Measurements from ENCODE around the gene LENG1.
"Not testable (repeated sequence)": the region's sequence is repeated elsewhere in the genome, so short reads cannot be mapped to it uniquely, and the experiment has no call there.

LENG1 gene

GRCh38 chr19:54189145-54189734, 29.7 kb upstream of the LENG1 start, which contains the start of gene MBOAT7:
Gene MBOAT7 (minus strand): TSS chr19:54189580. CDS start chr19:54188508, 1,072 bp downstream.
- DNase-seq: no peak

- DNase-seq: peak; percentile 60
Observed at GRCh38 chr19:54188215-54188871, 28.8 kb upstream of the LENG1 start.

DNA sequence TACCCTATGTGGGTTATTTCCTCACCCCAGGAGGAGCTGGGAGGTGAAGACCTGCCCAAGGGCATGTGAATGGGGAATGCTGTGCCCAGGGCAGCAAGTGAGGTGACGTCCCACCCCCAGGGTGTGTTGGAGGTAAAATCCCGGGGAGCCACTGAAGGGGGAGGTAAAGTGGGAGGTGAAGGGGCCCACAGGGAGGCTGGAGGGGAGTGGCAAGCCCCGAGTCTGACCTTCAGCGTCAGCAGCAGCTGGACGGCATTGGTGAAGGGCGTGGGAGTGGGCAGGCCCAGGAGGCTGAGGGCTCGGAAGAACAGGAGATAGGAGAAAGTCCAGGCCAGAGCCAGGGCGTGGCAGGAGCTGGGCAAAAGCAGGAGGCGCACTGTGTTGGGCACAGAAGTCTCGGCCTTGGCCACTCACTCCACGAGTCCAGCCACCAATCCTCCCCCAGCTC, 27.4 kb upstream of the LENG1 start:
- DNase-seq: no peak

DNA sequence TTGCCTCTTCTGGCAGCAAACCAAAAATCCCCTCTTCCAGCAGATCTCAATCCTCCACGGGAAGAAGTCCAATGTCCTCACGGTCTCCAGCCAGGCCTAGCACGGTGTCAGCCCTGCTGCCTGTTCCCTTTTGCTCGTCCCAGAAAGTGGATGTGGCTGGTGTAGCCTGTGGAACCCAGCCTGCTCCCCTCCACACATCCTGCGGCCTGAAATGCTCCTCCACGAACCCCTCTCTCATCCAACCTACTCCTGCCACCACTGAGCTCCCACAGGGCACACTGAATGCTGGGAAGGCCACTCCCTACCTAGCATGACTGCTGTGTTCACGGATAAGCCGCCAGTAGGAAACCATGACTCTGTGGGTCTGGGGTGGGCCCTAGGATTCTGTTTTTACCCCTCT, 26.8 kb upstream of the LENG1 start:
- DNase-seq: no peak

GRCh38 chr19:54183431-54183830, 23.9 kb upstream of the LENG1 start:
- no peak for DNase-seq

- not testable (repeated sequence) for DNase-seq
Observed at GRCh38 chr19:54181894-54182293, 22.4 kb upstream of the LENG1 start.

DNA sequence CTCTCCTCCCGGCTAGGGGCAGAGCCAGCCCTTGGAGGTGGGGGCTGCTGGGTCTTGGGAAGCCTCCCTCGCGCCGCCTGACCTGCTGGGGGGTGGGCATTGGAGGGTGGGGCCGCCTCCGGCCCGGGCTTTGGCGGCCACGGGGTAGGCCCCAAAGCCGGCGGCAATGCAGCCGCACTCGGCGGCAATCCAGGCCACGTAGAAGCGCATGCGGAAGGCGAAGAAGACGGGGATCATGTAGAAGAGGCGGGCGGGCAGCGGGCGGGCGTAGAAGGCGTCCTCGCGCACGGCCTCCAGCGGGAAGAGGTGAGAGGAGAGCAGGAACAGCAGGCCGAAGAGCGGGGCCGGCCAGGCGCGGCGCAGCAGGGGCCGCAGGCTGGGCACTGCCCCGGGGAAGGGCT, 21.2 kb upstream of the LENG1 start:
- no peak for DNase-seq

DNA sequence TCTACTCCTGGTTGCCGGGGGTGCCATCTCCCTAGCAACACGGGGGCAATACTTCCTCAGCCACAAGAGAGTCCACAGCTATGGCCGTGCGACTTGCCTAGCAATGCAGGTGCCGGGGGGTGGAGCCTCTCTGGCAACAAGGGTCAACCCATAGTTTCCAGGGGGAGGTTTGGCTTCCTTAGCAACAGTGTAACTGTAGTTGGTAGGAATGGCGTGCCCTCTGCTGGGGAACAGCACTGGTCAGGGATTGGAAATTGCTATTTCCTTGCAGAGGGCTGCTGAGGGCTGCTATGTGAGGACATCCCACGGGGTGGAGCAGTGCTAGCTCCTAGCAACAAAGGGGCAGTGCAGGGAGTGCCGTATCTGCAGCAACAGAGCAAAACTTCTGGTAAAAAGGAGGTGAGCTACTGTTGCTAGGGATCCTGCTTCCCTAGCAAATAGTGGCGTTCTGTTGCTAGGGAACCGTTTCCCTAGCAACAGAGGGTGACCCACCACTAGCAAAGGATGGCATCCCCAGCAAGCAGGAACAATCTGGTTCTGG, 20.5 kb upstream of the LENG1 start:
- peak; percentile 31 for DNase-seq

GRCh38 chr19:54179262-54179852, 19.8 kb upstream of the LENG1 start:
- no peak for DNase-seq

DNA sequence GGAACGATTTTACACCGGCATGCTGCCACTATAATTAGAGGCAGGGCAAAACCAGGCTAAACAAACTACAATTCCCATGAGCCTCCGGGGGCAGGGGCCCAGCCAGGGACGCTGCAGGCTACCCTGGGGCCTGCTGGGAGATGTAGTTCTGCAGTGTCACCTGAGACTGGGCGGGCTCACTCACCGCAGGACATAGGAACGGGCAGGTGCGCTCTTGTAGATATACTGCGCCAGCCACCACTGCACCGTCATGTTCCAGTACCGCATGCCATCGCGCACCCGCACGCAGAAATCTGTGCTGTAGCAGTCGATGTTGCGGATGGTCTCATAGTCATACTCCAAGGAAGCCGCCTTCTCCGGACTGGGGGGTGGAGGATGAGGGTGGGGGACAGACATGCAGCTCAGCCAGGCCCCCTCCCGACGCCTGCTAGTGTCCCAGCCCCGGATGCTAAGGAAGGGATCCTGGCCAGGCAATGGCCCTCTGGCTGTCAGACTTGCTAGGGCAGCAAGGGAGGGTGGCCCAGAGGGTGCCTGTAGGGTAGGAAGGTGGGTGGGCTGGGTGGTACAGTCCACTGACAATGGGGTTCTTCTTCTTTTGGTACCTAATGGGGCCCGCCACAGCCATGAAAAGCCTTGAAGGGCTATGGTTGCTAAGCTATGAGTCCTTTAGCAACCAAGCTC, 19.2 kb upstream of the LENG1 start:
- no peak for DNase-seq

GRCh38 chr19:54173951-54174834, 14.7 kb upstream of the LENG1 start:
- no peak for DNase-seq

GRCh38 chr19:54173359-54173699, 13.8 kb upstream of the LENG1 start:
- DNase-seq: no peak

GRCh38 chr19:54172471-54173358, 13.2 kb upstream of the LENG1 start, which contains the start of gene TMC4:
Gene TMC4 (minus strand): TSS chr19:54173160. CDS start chr19:54173117, 43 bp downstream.
- no peak for DNase-seq

- DNase-seq: not testable (repeated sequence)
Observed at GRCh38 chr19:54171736-54172431, 12.4 kb upstream of the LENG1 start.

GRCh38 chr19:54169149-54169740, 9.7 kb upstream of the LENG1 start:
- no peak for DNase-seq

DNA sequence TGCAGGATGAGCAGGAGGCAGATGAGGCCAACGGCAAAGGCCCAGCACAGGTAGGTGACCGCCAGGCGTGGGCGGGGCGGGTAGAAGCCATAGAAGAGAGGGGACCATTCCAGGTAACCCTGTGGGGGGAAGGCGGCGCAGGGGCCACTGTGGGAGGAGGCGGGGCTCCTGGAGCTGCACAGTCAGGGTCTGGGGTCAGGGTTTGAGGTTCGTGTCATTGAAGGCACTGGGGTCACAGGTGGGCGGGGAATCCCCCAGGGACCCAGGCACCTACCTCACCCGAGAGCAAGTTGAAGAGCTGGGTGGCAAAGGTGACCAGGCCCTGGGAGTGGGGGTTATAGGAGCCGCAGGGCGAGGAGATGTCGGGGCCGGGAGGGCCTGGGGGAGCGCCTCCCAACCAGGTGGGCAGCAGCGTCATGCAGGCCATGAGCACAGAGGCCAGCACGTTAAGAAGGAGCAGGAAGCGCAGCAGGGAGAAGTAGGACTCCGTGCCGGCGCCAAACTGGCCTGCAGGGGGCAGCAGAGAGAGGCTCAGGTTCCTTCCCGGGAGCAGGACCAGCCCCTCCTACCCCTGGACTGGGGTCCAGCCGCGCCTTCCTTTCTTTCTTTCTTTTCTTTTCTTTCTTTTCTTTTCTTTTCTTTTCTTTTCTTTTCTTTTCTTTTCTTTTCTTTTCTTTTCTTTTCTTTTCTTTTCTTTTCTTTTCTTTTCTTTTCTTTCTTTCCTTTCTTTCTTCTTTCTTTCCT, 8.8 kb upstream of the LENG1 start:
- DNase-seq: peak; percentile 75

DNA sequence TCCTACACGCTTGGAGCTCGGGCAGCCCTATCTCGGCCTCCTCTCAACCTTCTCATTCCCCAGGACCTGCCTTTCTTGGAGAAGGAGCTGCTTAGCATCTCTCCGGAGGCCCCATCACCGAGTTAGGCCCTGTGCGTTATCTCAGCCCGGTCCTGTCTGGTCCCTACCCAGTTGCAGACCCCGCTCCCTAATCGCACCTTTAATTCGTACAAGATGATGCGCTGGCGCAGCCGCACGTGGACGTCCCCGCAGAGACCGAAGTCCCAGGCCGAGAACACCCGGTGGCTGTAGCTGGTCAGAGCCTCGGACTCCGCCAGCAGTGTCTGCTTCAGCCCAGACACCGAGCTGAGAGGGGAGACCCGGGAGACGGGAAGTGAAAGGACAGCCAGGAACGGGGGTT, 5.7 kb upstream of the LENG1 start:
- no peak for DNase-seq

GRCh38 chr19:54164369-54165068, 5.0 kb upstream of the LENG1 start:
- no peak for DNase-seq

DNA sequence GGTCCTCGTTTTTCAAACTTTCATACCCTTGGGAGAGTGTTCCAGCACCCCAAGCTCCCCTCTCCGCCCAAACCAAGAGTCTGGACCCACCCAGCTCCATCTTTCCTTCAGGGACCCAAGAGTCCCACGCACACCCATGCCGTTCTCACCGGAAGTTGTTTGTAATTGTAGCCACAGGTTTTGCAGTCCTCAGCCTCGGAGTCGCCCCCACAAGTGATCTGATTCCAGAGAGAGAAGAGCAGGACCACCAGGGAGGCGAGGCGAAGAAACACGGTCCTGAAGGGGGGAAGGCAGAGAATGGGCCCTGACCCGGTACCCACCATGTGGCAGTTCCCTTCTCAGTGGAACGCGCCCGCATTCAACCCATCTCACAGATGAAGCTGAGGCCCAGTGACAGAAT, 3.4 kb upstream of the LENG1 start:
- no peak for DNase-seq

All from fibroblast of skin of right quadriceps (primary cell).